GM19240 (cell line): ENCODE measurements around the gene HOXB1.
"Not testable (repeated sequence)": the region's sequence is repeated elsewhere in the genome, so short reads cannot be mapped to it uniquely, and the experiment has no call there.

ENCODE experiments used
- DNase-seq: peaks from one replicate; pipeline ENCODE4 v3.0.0; 2011; ENCODE audit warnings: low spot score; ENCODE audit not compliant: insufficient read length

HOXB1 gene

GRCh38 chr17:48523010-48523409, 7.8 kb downstream of the HOXB1 start:
- no peak for DNase-seq

- DNase-seq = no peak
These were observed 8.7 kb downstream of the HOXB1 start for GRCh38 chr17:48522031-48522653.

- no peak for DNase-seq
These were observed 10.2 kb downstream of the HOXB1 start for GRCh38 chr17:48520631-48521079.

GRCh38 chr17:48519427-48519826, 11.4 kb downstream of the HOXB1 start:
- no peak for DNase-seq

- no peak for DNase-seq
These were observed 13.3 kb downstream of the HOXB1 start for GRCh38 chr17:48517478-48517877.

GRCh38 chr17:48515925-48516900, 14.6 kb downstream of the HOXB1 start:
- DNase-seq = no peak

- no peak for DNase-seq
These were observed 16.3 kb downstream of the HOXB1 start for GRCh38 chr17:48514477-48514876.

- DNase-seq = no peak
These were observed 16.9 kb downstream of the HOXB1 start for GRCh38 chr17:48513666-48514455.

- DNase-seq = no peak
These were observed 17.7 kb downstream of the HOXB1 start for GRCh38 chr17:48513097-48513496.

- DNase-seq = no peak
These were observed 19.8 kb downstream of the HOXB1 start for GRCh38 chr17:48510761-48511604.

GRCh38 chr17:48510381-48510760, 20.4 kb downstream of the HOXB1 start:
- DNase-seq = no peak

- not testable (repeated sequence) for DNase-seq
These were observed 21.1 kb downstream of the HOXB1 start for GRCh38 chr17:48509708-48510107.

GRCh38 chr17:48506246-48506645, 24.6 kb downstream of the HOXB1 start:
- DNase-seq = no peak

- peak; percentile 45 for DNase-seq
These were observed 25.0 kb downstream of the HOXB1 start for GRCh38 chr17:48505788-48506187.

- no peak for DNase-seq
These were observed 25.9 kb downstream of the HOXB1 start for GRCh38 chr17:48504953-48505352.

- DNase-seq = no peak
These were observed 27.1 kb downstream of the HOXB1 start for GRCh38 chr17:48503747-48504146.

- DNase-seq = no peak
These were observed 27.9 kb downstream of the HOXB1 start for GRCh38 chr17:48502901-48503300.

GRCh38 chr17:48502312-48502711, 28.5 kb downstream of the HOXB1 start:
- DNase-seq = no peak

GRCh38 chr17:48500435-48501426, 30.1 kb downstream of the HOXB1 start:
- no peak for DNase-seq
